HG03196 (cell line): ENCODE results near the gene EDARADD.

Experiments used
- ATAC-seq: cut with Tn5 transposase; IDR thresholded peaks from one replicate; pipeline ENCODE4 v1.9.1; 2021; ENCODE audit not compliant: unreplicated experiment

Gene EDARADD

GRCh38 chr1:236391008-236391407 lies 3.1 kb upstream of the EDARADD start:
- no peak for ATAC-seq

- no peak for ATAC-seq
Observed at GRCh38 chr1:236392182-236392581, 1.9 kb upstream of the EDARADD start.

GRCh38 chr1:236394879-236395229 lies 768 bp downstream of the EDARADD start:
- ATAC-seq, result no peak

GRCh38 chr1:236395230-236395946 lies 1.3 kb downstream of the EDARADD start:
- peak; percentile 78 for ATAC-seq

GRCh38 chr1:236395947-236396664 lies 2.0 kb downstream of the EDARADD start:
- no peak for ATAC-seq

- ATAC-seq, result no peak
Observed at GRCh38 chr1:236396665-236397043, 2.6 kb downstream of the EDARADD start.

- no peak for ATAC-seq
Observed at GRCh38 chr1:236397173-236397759, 3.2 kb downstream of the EDARADD start.

GRCh38 chr1:236398538-236398937 lies 4.5 kb downstream of the EDARADD start:
- no peak for ATAC-seq

- ATAC-seq, result no peak
Observed at GRCh38 chr1:236400061-236400603, 6.0 kb downstream of the EDARADD start.

- no peak for ATAC-seq
Observed at GRCh38 chr1:236401698-236402097, 7.6 kb downstream of the EDARADD start.

- ATAC-seq, result no peak
Observed at GRCh38 chr1:236403905-236404696, 10.0 kb downstream of the EDARADD start.

GRCh38 chr1:236407059-236407458 lies 13.0 kb downstream of the EDARADD start:
- ATAC-seq, result no peak

- ATAC-seq, result no peak
Observed at GRCh38 chr1:236413688-236414087, 19.6 kb downstream of the EDARADD start.

GRCh38 chr1:236416165-236416564 lies 22.1 kb downstream of the EDARADD start:
- ATAC-seq, result no peak

GRCh38 chr1:236417336-236417735 lies 23.2 kb downstream of the EDARADD start:
- no peak for ATAC-seq

- ATAC-seq, result no peak
Observed at GRCh38 chr1:236419502-236419901, 25.4 kb downstream of the EDARADD start.

GRCh38 chr1:236421022-236421421 lies 26.9 kb downstream of the EDARADD start:
- no peak for ATAC-seq

- ATAC-seq, result no peak
Observed at GRCh38 chr1:236421850-236422516, 27.9 kb downstream of the EDARADD start.

- no peak for ATAC-seq
Observed at GRCh38 chr1:236422517-236422876, 28.4 kb downstream of the EDARADD start.

- peak; percentile 90 for ATAC-seq
Observed at GRCh38 chr1:236425031-236425663, 31.1 kb downstream of the EDARADD start.
